VCaP (cell line): ENCODE data around the gene NPIPB2.

Source experiments
- H3K27ac ChIP-seq: fragments of 450-650 bp; 2 replicates; pipeline ENCODE4 v1.5.1; 2017
- CTCF ChIP-seq: fragments of 450-650 bp; conservative IDR thresholded peaks from 2 replicates; pipeline ENCODE4 v1.5.1; 2017; ENCODE audit warnings: mild to moderate bottlenecking, moderate library complexity

Gene NPIPB2

GRCh38 chr16:11880007-11880406 is 61.8 kb downstream of the NPIPB2 start:
- H3K27ac ChIP-seq = no peak overlapping the region
- no peak for TF ChIP-seq CTCF

- TF ChIP-seq CTCF = no peak
These were observed 64.5 kb downstream of the NPIPB2 start for GRCh38 chr16:11877374-11877773.

More at GRCh38 chr16:11877374-11877773, 64.5 kb downstream of the NPIPB2 start:
- no peak overlapping the region for H3K27ac ChIP-seq
